Neural cell (in vitro differentiated cells): Measurements from ENCODE around the gene PKP3. TPM values are rescaled to one million over a fixed set of nuclear protein-coding genes. Genes with fewer than 3 reads are reported as not detected.

Experiments
- H2AFZ ChIP-seq: fragments of 200-600, 300-800 bp; sonication (generic), shearing (Covaris generic); 2 replicates; pipeline ENCODE4 v1.6.0; 2014; ENCODE audit warnings: low read depth, mild to moderate bottlenecking, antibody characterized with exemption, low read length, moderate library complexity
- H3F3A ChIP-seq: fragments of 200-600 bp; shearing (Covaris generic); 2 replicates; pipeline ENCODE4 v1.6.1; 2016; ENCODE audit warnings: mild to moderate bottlenecking, moderate library complexity, mixed read lengths, antibody characterized with exemption, low read length; ENCODE audit not compliant: insufficient read depth, poor library complexity, severe bottlenecking
- H3K27ac ChIP-seq: fragments of 200-600, 300-800 bp; sonication (generic), shearing (Covaris generic); 2 replicates; pipeline ENCODE4 v1.5.1; 2014; ENCODE audit warnings: mild to moderate bottlenecking, low read length, moderate library complexity
- H3K27me3 ChIP-seq: fragments of 300-800, 200-600 bp; sonication (generic), shearing (Covaris generic); 2 replicates; pipeline ENCODE4 v1.6.0; 2014; ENCODE audit warnings: mild to moderate bottlenecking, low read depth, low read length, moderate library complexity; ENCODE audit not compliant: insufficient read depth
- H3K36me3 ChIP-seq: fragments of 300-800, 200-600 bp; sonication (generic), shearing (Covaris generic); 2 replicates; pipeline ENCODE4 v1.5.1; 2014; ENCODE audit warnings: mild to moderate bottlenecking, antibody characterized with exemption, low read length, moderate library complexity; ENCODE audit not compliant: insufficient read depth
- H3K4me2 ChIP-seq: fragments of 300-800, 200-600 bp; sonication (generic), shearing (Covaris generic); 2 replicates; pipeline ENCODE4 v1.6.0; 2014; ENCODE audit warnings: mild to moderate bottlenecking, low read length
- H3K4me3 ChIP-seq: fragments of 300-800, 200-600 bp; sonication (generic), shearing (Covaris generic); 2 replicates; pipeline ENCODE4 v1.5.1; 2014; ENCODE audit warnings: mild to moderate bottlenecking, low read length, moderate library complexity
- H3K79me2 ChIP-seq: fragments of 200-600 bp; shearing (Covaris generic); replicated peaks from 2 replicates; pipeline ENCODE4 v1.6.0; 2014; ENCODE audit warnings: mild to moderate bottlenecking, low read length, moderate library complexity; ENCODE audit not compliant: insufficient read depth
- H3K9ac ChIP-seq: fragments of 300-800, 200-600 bp; sonication (generic), shearing (Covaris generic); 2 replicates; pipeline ENCODE4 v1.6.1; 2016; ENCODE audit warnings: mild to moderate bottlenecking, low read length, mixed read lengths
- H3K9me2 ChIP-seq: fragments of 200-600 bp; shearing (Covaris generic); 2 replicates; pipeline ENCODE4 v1.6.1; 2016; ENCODE audit warnings: mild to moderate bottlenecking, low read length, mixed read lengths; ENCODE audit not compliant: insufficient read depth
- H3K9me3 ChIP-seq: fragments of 200-600, 300-800 bp; sonication (generic), shearing (Covaris generic); 2 replicates; pipeline ENCODE4 v1.6.1; 2016; ENCODE audit warnings: mild to moderate bottlenecking, mixed run types, low read length, moderate library complexity, mixed read lengths
- H4K20me1 ChIP-seq: fragments of 200-600 bp; shearing (Covaris generic); 2 replicates; pipeline ENCODE4 v1.6.1; 2016; ENCODE audit warnings: mild to moderate bottlenecking, mixed run types; ENCODE audit not compliant: insufficient read depth
- CTCF ChIP-seq: fragments of 450-650 bp; IDR thresholded peaks from 2 replicates; pipeline ENCODE4 v1.5.1; 2014; ENCODE audit warnings: antibody characterized with exemption, mild to moderate bottlenecking, moderate library complexity; ENCODE audit not compliant: poor library complexity, severe bottlenecking
- EP300 ChIP-seq: fragments of 450-650 bp; conservative IDR thresholded peaks from 2 replicates; pipeline ENCODE4 v1.6.1; 2014; ENCODE audit warnings: antibody characterized with exemption, mild to moderate bottlenecking, moderate library complexity; ENCODE audit not compliant: poor library complexity, severe bottlenecking
- EZH2 ChIP-seq: fragments of 200-600, 300-800 bp; shearing (Covaris generic), sonication (generic); IDR thresholded peaks from 2 replicates; pipeline ENCODE4 v1.6.1; 2014; ENCODE audit warnings: antibody characterized with exemption, low read length, borderline replicate concordance, mild to moderate bottlenecking; ENCODE audit not compliant: insufficient read depth, poor library complexity, severe bottlenecking
- MXI1 ChIP-seq: fragments of 450-650 bp; conservative IDR thresholded peaks from 2 replicates; pipeline ENCODE4 v1.6.1; 2014; ENCODE audit warnings: antibody characterized with exemption, mild to moderate bottlenecking; ENCODE audit not compliant: poor library complexity, severe bottlenecking
- POLR2AphosphoS5 ChIP-seq: IDR thresholded peaks from 2 replicates; pipeline ENCODE4 v1.6.1; 2012
- RAD21 ChIP-seq: fragments of 450-650 bp; conservative IDR thresholded peaks from 2 replicates; pipeline ENCODE4 v1.6.1; 2014; ENCODE audit warnings: antibody characterized with exemption, mild to moderate bottlenecking, moderate library complexity
- REST ChIP-seq: IDR thresholded peaks from 2 replicates; pipeline ENCODE4 v1.6.1; 2012; ENCODE audit warnings: borderline replicate concordance
- SMC3 ChIP-seq: fragments of 450-650 bp; conservative IDR thresholded peaks from 2 replicates; pipeline ENCODE4 v1.6.1; 2014; ENCODE audit warnings: antibody characterized with exemption, mild to moderate bottlenecking, moderate library complexity; ENCODE audit not compliant: poor library complexity
- TAF1 ChIP-seq: IDR thresholded peaks from 2 replicates; pipeline ENCODE4 v1.6.1; 2012; ENCODE audit warnings: low read depth
- polyA plus RNA-seq: library from polyadenylated mRNA; depleted of rRNA; stranded (reverse); fragments of >200 nt; gene quantifications from 2 replicates; pipeline ENCODE4 v1.2.3, GENCODE V29; 2014

The PKP3 gene
- polyA plus RNA-seq, 1 donor from 2014 or later, result not detected

GRCh38 chr11:398826-399225 lies 4.8 kb downstream of the PKP3 start:
- TF ChIP-seq TAF1, result no peak
- TF ChIP-seq POLR2AphosphoS5, result no peak
- TF ChIP-seq CTCF, result no peak
- no peak for TF ChIP-seq RAD21
- TF ChIP-seq REST, result no peak

GRCh38 chr11:399731-400211 lies 5.8 kb downstream of the PKP3 start:
- no peaks in the 10 kb centered on the region for H3K36me3 ChIP-seq
- H3K27ac ChIP-seq, result no peak overlapping the region
- no peaks in the 10 kb centered on the region for H4K20me1 ChIP-seq
- no peaks in the 10 kb centered on the region for H3K79me2 ChIP-seq
- no peak for TF ChIP-seq REST
- no peak for TF ChIP-seq RAD21
- TF ChIP-seq TAF1, result no peak
- no peak for TF ChIP-seq MXI1
- TF ChIP-seq CTCF, result no peak
- no peak for TF ChIP-seq SMC3
- no peak for TF ChIP-seq EZH2
- no peak for TF ChIP-seq EP300
- TF ChIP-seq POLR2AphosphoS5, result no peak
- no peaks in the 10 kb centered on the region for H3K9me2 ChIP-seq
- H2AFZ ChIP-seq, result no peak overlapping the region
- no peaks in the 10 kb centered on the region for H3K27me3 ChIP-seq
- no peak overlapping the region for H3K4me2 ChIP-seq
- H3F3A ChIP-seq, result no peaks in the 10 kb centered on the region
- H3K9me3 ChIP-seq, result no peaks in the 10 kb centered on the region
- H3K9ac ChIP-seq, result no peak overlapping the region
- H3K4me3 ChIP-seq, result no peak overlapping the region

More at GRCh38 chr11:398826-399225, 4.8 kb downstream of the PKP3 start:
- Histone ChIP-seq H3K9me2 (no peaks in the 10 kb centered on the region), H3K79me2 (no peaks in the 10 kb centered on the region), H3K4me3 (no peak overlapping the region), H2AFZ (no peak overlapping the region), H3K27ac (no peak overlapping the region), H3F3A (no peaks in the 10 kb centered on the region), H3K9ac (no peak overlapping the region), H3K27me3 (no peaks in the 10 kb centered on the region), H3K36me3 (no peaks in the 10 kb centered on the region), H3K9me3 (no peaks in the 10 kb centered on the region), H3K4me2 (no peak overlapping the region), H4K20me1 (no peaks in the 10 kb centered on the region)
